DND-41 (cell line): ENCODE results near the gene USP10.

Experiments used
- EZH2 ChIP-seq: IDR thresholded peaks from 3 replicates; pipeline ENCODE4 v1.6.1; 2012; ENCODE audit warnings: borderline replicate concordance, low read depth, mild to moderate bottlenecking, moderate library complexity, low read length, inconsistent platforms; ENCODE audit not compliant: severe bottlenecking
- TF ChIP-seq, protein P1 (sequence below): IDR thresholded peaks from 2 replicates; pipeline ENCODE4 v1.5.1; 2012; ENCODE audit warnings: borderline replicate concordance, low read length, moderate library complexity, mild to moderate bottlenecking; ENCODE audit not compliant: poor library complexity, severe bottlenecking; ENCODE audit errors: extremely low read depth

DNA sequence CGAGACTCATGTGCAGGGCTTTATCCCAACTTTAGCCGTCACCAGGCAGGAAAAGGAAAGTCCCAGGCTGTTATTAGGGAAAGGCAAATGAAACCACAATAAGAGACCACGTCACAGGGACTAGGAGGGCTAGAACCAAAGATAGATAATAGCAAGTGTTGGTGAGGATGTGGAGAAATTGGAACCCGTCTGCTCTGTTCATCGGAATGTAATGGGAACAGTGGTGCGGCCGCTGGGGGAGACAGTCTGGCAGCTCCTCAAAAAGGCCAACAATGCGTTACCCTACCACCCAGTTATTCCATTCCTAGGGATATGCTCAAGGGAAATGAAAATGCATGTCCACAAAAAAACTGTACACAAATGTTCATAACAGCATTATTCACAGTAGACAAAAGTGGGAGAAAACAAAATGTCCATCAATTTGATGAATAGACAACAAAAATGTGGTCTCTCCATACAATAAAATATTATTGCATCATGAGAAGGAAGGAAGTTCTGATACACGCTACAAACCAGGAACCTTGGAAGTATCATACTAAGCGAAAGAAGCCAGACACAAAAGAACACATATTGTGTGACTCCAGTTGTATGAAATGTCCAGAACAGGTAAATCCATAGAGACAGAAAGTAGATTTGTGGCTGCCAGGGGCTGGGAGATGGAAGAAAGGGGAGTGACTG is 19.5 kb upstream of the USP10 start:
- TF ChIP-seq, protein P1, sequence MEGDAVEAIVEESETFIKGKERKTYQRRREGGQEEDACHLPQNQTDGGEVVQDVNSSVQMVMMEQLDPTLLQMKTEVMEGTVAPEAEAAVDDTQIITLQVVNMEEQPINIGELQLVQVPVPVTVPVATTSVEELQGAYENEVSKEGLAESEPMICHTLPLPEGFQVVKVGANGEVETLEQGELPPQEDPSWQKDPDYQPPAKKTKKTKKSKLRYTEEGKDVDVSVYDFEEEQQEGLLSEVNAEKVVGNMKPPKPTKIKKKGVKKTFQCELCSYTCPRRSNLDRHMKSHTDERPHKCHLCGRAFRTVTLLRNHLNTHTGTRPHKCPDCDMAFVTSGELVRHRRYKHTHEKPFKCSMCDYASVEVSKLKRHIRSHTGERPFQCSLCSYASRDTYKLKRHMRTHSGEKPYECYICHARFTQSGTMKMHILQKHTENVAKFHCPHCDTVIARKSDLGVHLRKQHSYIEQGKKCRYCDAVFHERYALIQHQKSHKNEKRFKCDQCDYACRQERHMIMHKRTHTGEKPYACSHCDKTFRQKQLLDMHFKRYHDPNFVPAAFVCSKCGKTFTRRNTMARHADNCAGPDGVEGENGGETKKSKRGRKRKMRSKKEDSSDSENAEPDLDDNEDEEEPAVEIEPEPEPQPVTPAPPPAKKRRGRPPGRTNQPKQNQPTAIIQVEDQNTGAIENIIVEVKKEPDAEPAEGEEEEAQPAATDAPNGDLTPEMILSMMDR: no peak
- TF ChIP-seq EZH2: no peak
